SK-N-SH (cell line): Measurements from ENCODE around the gene IDH2. TPM values are rescaled to one million over a fixed set of nuclear protein-coding genes. Genes with fewer than 3 reads are reported as not detected.

Experiments used
- CTCF ChIA-PET: fragments of 300-600, 350-600 bp; formaldehyde crosslinking; extraction: SDS; loops from one replicate; lab custom pipeline; 2021; lab: Yijun Ruan, JAX
- POLR2A ChIA-PET: fragments of 350-600 bp; sonication (Branson Sonifier 250); formaldehyde crosslinking; extraction: SDS; loops from one replicate; lab custom pipeline; 2020; ENCODE audit warnings: antibody characterized with exemption, inconsistent platforms; lab: Yijun Ruan, JAX
- DNase-seq: peaks from one replicate; pipeline ENCODE4 v3.0.0; 2012
- H2AFZ ChIP-seq: fragments of 200-600 bp; sonication (generic); 2 replicates; pipeline ENCODE4 v1.8.1; 2016; ENCODE audit warnings: antibody characterized with exemption, mild to moderate bottlenecking, low read depth
- H3F3A ChIP-seq: fragments of 200-600 bp; sonication (generic); replicated peaks from 2 replicates; pipeline ENCODE3; 2016; ENCODE audit warnings: antibody characterized with exemption, mild to moderate bottlenecking; ENCODE audit not compliant: insufficient read depth
- H3K27ac ChIP-seq, 2 experiments: fragments of 200-500 bp in 1 of 2; fragments of 200-600 bp in 1 of 2; sonication (Bioruptor generic) in 1 of 2; sonication (generic), shearing (Covaris generic) in 1 of 2; 2 replicates each; pipeline versions ENCODE4 v1.5.1 to v1.6.1; 2014 to 2016; ENCODE audit warnings: low read depth in 2 of 2, inconsistent platforms in 1 of 2, low read length in 1 of 2, mild to moderate bottlenecking in 1 of 2, mixed read lengths in 1 of 2
- H3K27me3 ChIP-seq: fragments of 200-600 bp; sonication (generic), shearing (Covaris generic); 2 replicates; pipeline ENCODE4 v1.6.1; 2016; ENCODE audit warnings: mixed run types; ENCODE audit not compliant: insufficient read depth
- H3K36me3 ChIP-seq, 2 experiments: fragments of 200-500 bp in 1 of 2; fragments of 200-600 bp in 1 of 2; sonication (Bioruptor generic) in 1 of 2; sonication (generic) in 1 of 2; replicated peaks in 1 of 2; 2 replicates each; pipeline versions ENCODE3 to v1.5.1; 2014 to 2016; ENCODE audit warnings: low read length in 1 of 2, mild to moderate bottlenecking in 1 of 2; ENCODE audit not compliant: insufficient read depth in 2 of 2, control insufficient read depth in 1 of 2
- H3K4me1 ChIP-seq, 2 experiments: fragments of 200-500 bp in 1 of 2; fragments of 200-600 bp in 1 of 2; sonication (Bioruptor generic) in 1 of 2; sonication (generic), shearing (Covaris generic) in 1 of 2; 2 replicates each; pipeline versions ENCODE4 v1.5.1 to v1.6.1; 2014 to 2016; ENCODE audit warnings: low read depth in 1 of 2, low read length in 1 of 2, mixed run types in 1 of 2; ENCODE audit not compliant: insufficient read depth in 2 of 2, control insufficient read depth in 1 of 2
- H3K4me2 ChIP-seq: fragments of 200-600 bp; sonication (generic), shearing (Covaris generic); 2 replicates; pipeline ENCODE4 v1.6.1; 2017; ENCODE audit warnings: mixed run types
- H3K4me3 ChIP-seq, 2 experiments: fragments of 200-500 bp in 1 of 2; fragments of 200-600 bp in 1 of 2; sonication (Bioruptor generic) in 1 of 2; sonication (generic), shearing (Covaris generic) in 1 of 2; 2 replicates each; pipeline versions ENCODE4 v1.5.1 to v1.8.1; 2014 to 2016; ENCODE audit warnings: low read depth in 2 of 2, inconsistent platforms in 1 of 2, low read length in 1 of 2, mild to moderate bottlenecking in 1 of 2, mixed read lengths in 1 of 2, moderate library complexity in 1 of 2
- H3K79me2 ChIP-seq: fragments of 200-600 bp; sonication (generic); 2 replicates; pipeline ENCODE4 v1.8.1; 2017; ENCODE audit warnings: mild to moderate bottlenecking; ENCODE audit not compliant: insufficient read depth
- H3K9ac ChIP-seq: fragments of 200-600 bp; sonication (generic); 2 replicates; pipeline ENCODE4 v1.6.1; 2017; ENCODE audit warnings: mixed run types
- H3K9me2 ChIP-seq: fragments of 200-600 bp; sonication (generic); 2 replicates; pipeline ENCODE4 v1.6.1; 2017; ENCODE audit warnings: mixed run types
- H3K9me3 ChIP-seq: fragments of 200-600 bp; sonication (generic); 2 replicates; pipeline ENCODE4 v1.6.1; 2017; ENCODE audit warnings: mixed run types, mild to moderate bottlenecking, moderate library complexity
- H4K20me1 ChIP-seq: fragments of 200-600 bp; sonication (generic); 2 replicates; pipeline ENCODE4 v1.6.1; 2017; ENCODE audit warnings: mild to moderate bottlenecking, mixed run types; ENCODE audit not compliant: insufficient read depth
- CHD2 ChIP-seq: fragments of 150-350 bp; IDR thresholded peaks from 2 replicates; pipeline ENCODE4 v1.6.1; 2018; ENCODE audit warnings: low read length; ENCODE audit not compliant: partially characterized antibody
- ELF1 ChIP-seq: IDR thresholded peaks from 2 replicates; pipeline ENCODE4 v1.4.0; 2012
- EP300 ChIP-seq, 2 experiments: IDR thresholded peaks; 2 replicates each; pipeline versions ENCODE4 v1.4.0 to v1.6.1; 2012; ENCODE audit warnings: borderline replicate concordance in 1 of 2, low read depth in 1 of 2, low read length in 1 of 2
- EZH2phosphoT487 ChIP-seq: fragments of 200-600 bp; sonication (generic); IDR thresholded peaks from 2 replicates; pipeline ENCODE4 v1.6.1; 2017; ENCODE audit warnings: low read depth, mixed run types, mild to moderate bottlenecking, antibody characterized with exemption, moderate library complexity, borderline replicate concordance
- FOXJ3 ChIP-seq: sonication (generic); formaldehyde crosslinking; IDR thresholded peaks from 2 replicates; pipeline ENCODE4 v1.5.1; 2020; ENCODE audit warnings: mild to moderate bottlenecking, missing genetic modification reagents
- FOXM1 ChIP-seq: IDR thresholded peaks from 2 replicates; pipeline ENCODE4 v1.4.0; 2012; ENCODE audit warnings: low read depth, mild to moderate bottlenecking
- GABPA ChIP-seq: IDR thresholded peaks from 2 replicates; pipeline ENCODE4 v1.4.0; 2012; ENCODE audit warnings: low read depth, mild to moderate bottlenecking
- GATA2 ChIP-seq: sonication (generic); formaldehyde crosslinking; IDR thresholded peaks from 2 replicates; pipeline ENCODE4 v1.5.0; 2020; ENCODE audit warnings: mild to moderate bottlenecking, missing genetic modification reagents
- JUND ChIP-seq: IDR thresholded peaks from 2 replicates; pipeline ENCODE4 v1.4.0; 2012
- MAX ChIP-seq: IDR thresholded peaks from 2 replicates; pipeline ENCODE4 v1.4.0; 2012; ENCODE audit warnings: low read depth
- MEF2A ChIP-seq: IDR thresholded peaks from 2 replicates; pipeline ENCODE4 v1.4.0; 2012; ENCODE audit warnings: low read depth, borderline replicate concordance
- NRF1 ChIP-seq: IDR thresholded peaks from 2 replicates; pipeline ENCODE4 v1.6.1; 2012; ENCODE audit warnings: low read depth, mild to moderate bottlenecking, low read length
- POLR2AphosphoS5 ChIP-seq: IDR thresholded peaks from 2 replicates; pipeline ENCODE4 v1.6.1; 2012; ENCODE audit warnings: low read depth, low read length
- RAD21 ChIP-seq: IDR thresholded peaks from 2 replicates; pipeline ENCODE4 v1.6.1; 2012; ENCODE audit warnings: mild to moderate bottlenecking, low read length
- SIN3A ChIP-seq: IDR thresholded peaks from 2 replicates; pipeline ENCODE4 v1.6.1; 2012; ENCODE audit warnings: low read depth, mild to moderate bottlenecking, low read length, moderate library complexity, borderline replicate concordance
- SMC3 ChIP-seq: IDR thresholded peaks from 2 replicates; pipeline ENCODE4 v1.6.1; 2012; ENCODE audit warnings: low read depth, low read length, improper control_type of control experiment
- TAF1 ChIP-seq: IDR thresholded peaks from 2 replicates; pipeline ENCODE4 v1.6.1; 2012; ENCODE audit warnings: low read depth, mild to moderate bottlenecking, low read length, moderate library complexity, borderline replicate concordance
- TCF12 ChIP-seq: IDR thresholded peaks from 2 replicates; pipeline ENCODE4 v1.4.0; 2012
- TEAD4 ChIP-seq: IDR thresholded peaks from 2 replicates; pipeline ENCODE4 v1.4.0; 2012; ENCODE audit warnings: mild to moderate bottlenecking, borderline replicate concordance; ENCODE audit not compliant: insufficient read depth
- YY1 ChIP-seq: IDR thresholded peaks from 2 replicates; pipeline ENCODE4 v1.4.0; 2012; ENCODE audit warnings: low read depth, mild to moderate bottlenecking
- WGBS: methylation state at CpG from one replicate; pipeline ENCODE4 v1.1.6; 2017; ENCODE audit warnings: low lambda C conversion rate; 5-methylcytosine and 5-hydroxymethylcytosine counted together
- polyA plus RNA-seq, 3 experiments: library from polyadenylated mRNA; depleted of rRNA; stranded (reverse); fragments of >200 nt; gene quantifications; 2 replicates each; pipeline ENCODE4 v1.2.3, GENCODE V29; 2012
- TF ChIP-seq, protein P1 (sequence below): fragments of 200-600 bp; sonication (generic); IDR thresholded peaks from 2 replicates; pipeline ENCODE4 v1.6.1; 2017; ENCODE audit warnings: antibody characterized with exemption, mild to moderate bottlenecking, moderate library complexity
- TF ChIP-seq, protein P2 (sequence below): fragments of 150-350 bp; IDR thresholded peaks from 2 replicates; pipeline ENCODE4 v1.6.1; 2016; ENCODE audit warnings: mild to moderate bottlenecking, low read depth, low read length
- TF ChIP-seq, protein P3 (sequence below): fragments of 150-350 bp; IDR thresholded peaks from 2 replicates; pipeline ENCODE4 v1.6.1; 2017; ENCODE audit warnings: antibody characterized with exemption, low read length, low read depth, borderline replicate concordance

The IDH2 gene
- polyA plus RNA-seq, 1 of the 3 experiments (the other 2 are of a cell fraction) = 25.2 TPM

GRCh38 chr15:90062023-90062442, 40.2 kb downstream of the IDH2 start:
- TF ChIP-seq NRF1 (no peak), TEAD4 (no peak), FOXM1 (no peak), EP300 (IDR thresholded peaks at IDR 0.05; ENCODE audit: borderline replicate concordance in 1 of 2, low read depth in 1 of 2, low read length in 1 of 2) (no peak), MAX (no peak), CHD2 (no peak), FOXJ3 (no peak), SIN3A (no peak), YY1 (no peak), TAF1 (no peak), RAD21 (no peak), MEF2A (no peak), GATA2 (no peak), EZH2phosphoT487 (no peak), TCF12 (no peak), GABPA (no peak), SMC3 (no peak)
- TF ChIP-seq, protein P1, sequence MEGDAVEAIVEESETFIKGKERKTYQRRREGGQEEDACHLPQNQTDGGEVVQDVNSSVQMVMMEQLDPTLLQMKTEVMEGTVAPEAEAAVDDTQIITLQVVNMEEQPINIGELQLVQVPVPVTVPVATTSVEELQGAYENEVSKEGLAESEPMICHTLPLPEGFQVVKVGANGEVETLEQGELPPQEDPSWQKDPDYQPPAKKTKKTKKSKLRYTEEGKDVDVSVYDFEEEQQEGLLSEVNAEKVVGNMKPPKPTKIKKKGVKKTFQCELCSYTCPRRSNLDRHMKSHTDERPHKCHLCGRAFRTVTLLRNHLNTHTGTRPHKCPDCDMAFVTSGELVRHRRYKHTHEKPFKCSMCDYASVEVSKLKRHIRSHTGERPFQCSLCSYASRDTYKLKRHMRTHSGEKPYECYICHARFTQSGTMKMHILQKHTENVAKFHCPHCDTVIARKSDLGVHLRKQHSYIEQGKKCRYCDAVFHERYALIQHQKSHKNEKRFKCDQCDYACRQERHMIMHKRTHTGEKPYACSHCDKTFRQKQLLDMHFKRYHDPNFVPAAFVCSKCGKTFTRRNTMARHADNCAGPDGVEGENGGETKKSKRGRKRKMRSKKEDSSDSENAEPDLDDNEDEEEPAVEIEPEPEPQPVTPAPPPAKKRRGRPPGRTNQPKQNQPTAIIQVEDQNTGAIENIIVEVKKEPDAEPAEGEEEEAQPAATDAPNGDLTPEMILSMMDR = no peak
- TF ChIP-seq, all 33 proteins: peak for 0
- WGBS = 92% methylated on average over 8 of the region's 8 CpGs
- no peaks in the 10 kb centered on the region for H3K9me2 ChIP-seq
- H3K79me2 ChIP-seq = no peaks in the 10 kb centered on the region
- H3K4me2 ChIP-seq = no peak overlapping the region
- no peaks in the 10 kb centered on the region for H3K9me3 ChIP-seq
- no peak overlapping the region for H2AFZ ChIP-seq
- CTCF ChIA-PET = interaction anchor here (1.7 to 2.7 kb wide), 3 partner anchors 9 to 39 kb away, joined by 4 to 10 read pairs (median 5); no protein-coding TSS in a partner anchor
- no peak overlapping the region for H3K4me3 ChIP-seq
- no peak overlapping the region for H3K9ac ChIP-seq
- H3K4me1 ChIP-seq = peaks cover 0 to 14% of the 10 kb centered on the region in 2 experiments; a peak in 1 of 4 replicates
- POLR2A ChIA-PET = no interaction called here
- no peak for DNase-seq
- H3K27ac ChIP-seq = peak overlapping the region in 1 of 2 experiments; percentile 5; a peak in 1 of 4 replicates
- no peaks in the 10 kb centered on the region for H3K36me3 ChIP-seq
- no peaks in the 10 kb centered on the region for H3K27me3 ChIP-seq
- H4K20me1 ChIP-seq = no peaks in the 10 kb centered on the region
- no peaks in the 10 kb centered on the region for H3F3A ChIP-seq

DNA sequence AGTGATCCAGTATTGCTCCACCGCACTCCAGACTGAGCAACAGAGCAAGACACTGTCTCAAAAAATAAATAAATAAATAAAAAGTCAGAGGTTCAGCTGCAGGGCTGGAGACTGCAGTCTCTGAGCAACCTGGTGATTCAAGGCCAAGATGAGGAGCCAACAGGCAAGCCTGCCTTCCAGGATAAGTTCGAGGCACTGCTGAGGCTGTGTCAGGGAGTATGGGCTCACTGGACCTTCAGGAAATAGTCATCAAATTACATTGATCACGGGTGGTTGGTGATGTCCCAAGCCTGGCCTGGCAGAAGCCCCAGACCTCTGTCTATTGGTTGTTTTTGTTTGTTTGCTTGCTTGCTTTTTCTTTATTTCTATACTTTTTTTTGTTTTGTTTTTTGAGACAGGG, 41.5 kb downstream of the IDH2 start:
- Histone ChIP-seq H3K4me3 (no peak overlapping the region), H3K4me2 (no peak overlapping the region), H3K79me2 (no peaks in the 10 kb centered on the region), H3F3A (no peaks in the 10 kb centered on the region), H3K36me3 (no peaks in the 10 kb centered on the region), H3K9me3 (no peaks in the 10 kb centered on the region), H3K9ac (no peak overlapping the region), H4K20me1 (no peaks in the 10 kb centered on the region), H3K27me3 (no peaks in the 10 kb centered on the region), H2AFZ (no peak overlapping the region), H3K9me2 (no peaks in the 10 kb centered on the region), H3K27ac (no peak overlapping the region), H3K4me1 (peaks cover 0 to 14% of the 10 kb centered on the region in 2 experiments; a peak in 1 of 4 replicates)
- DNase-seq = no peak
- WGBS = 83% methylated on average over 3 of the region's 3 CpGs
- ChIA-PET POLR2A (no interaction called here), CTCF (interaction anchor here (1.7 to 2.7 kb wide), 3 partner anchors 10 to 37 kb away, joined by 4 to 10 read pairs (median 5); no protein-coding TSS in a partner anchor)
- TF ChIP-seq, protein P2, sequence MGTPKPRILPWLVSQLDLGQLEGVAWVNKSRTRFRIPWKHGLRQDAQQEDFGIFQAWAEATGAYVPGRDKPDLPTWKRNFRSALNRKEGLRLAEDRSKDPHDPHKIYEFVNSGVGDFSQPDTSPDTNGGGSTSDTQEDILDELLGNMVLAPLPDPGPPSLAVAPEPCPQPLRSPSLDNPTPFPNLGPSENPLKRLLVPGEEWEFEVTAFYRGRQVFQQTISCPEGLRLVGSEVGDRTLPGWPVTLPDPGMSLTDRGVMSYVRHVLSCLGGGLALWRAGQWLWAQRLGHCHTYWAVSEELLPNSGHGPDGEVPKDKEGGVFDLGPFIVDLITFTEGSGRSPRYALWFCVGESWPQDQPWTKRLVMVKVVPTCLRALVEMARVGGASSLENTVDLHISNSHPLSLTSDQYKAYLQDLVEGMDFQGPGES = no peak
- TF ChIP-seq, protein P3, sequence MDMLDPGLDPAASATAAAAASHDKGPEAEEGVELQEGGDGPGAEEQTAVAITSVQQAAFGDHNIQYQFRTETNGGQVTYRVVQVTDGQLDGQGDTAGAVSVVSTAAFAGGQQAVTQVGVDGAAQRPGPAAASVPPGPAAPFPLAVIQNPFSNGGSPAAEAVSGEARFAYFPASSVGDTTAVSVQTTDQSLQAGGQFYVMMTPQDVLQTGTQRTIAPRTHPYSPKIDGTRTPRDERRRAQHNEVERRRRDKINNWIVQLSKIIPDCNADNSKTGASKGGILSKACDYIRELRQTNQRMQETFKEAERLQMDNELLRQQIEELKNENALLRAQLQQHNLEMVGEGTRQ = no peak
- TF ChIP-seq SIN3A = no peak
- TF ChIP-seq JUND = no peak
- no peak for TF ChIP-seq POLR2AphosphoS5
- TF ChIP-seq RAD21 = no peak
- no peak for TF ChIP-seq ELF1
- no peak for TF ChIP-seq GABPA
- TF ChIP-seq CHD2 = no peak
- no peak for TF ChIP-seq TEAD4
- TF ChIP-seq TCF12 = no peak
